MCF 10A (cell line): Measurements from ENCODE around the gene ALS2CL. TPM values are rescaled to one million over a fixed set of nuclear protein-coding genes. Genes with fewer than 3 reads are reported as not detected.

ENCODE experiments used
- BruUV-seq: library from RNA; stranded (reverse); fragments of 400-500 nt; replicated peaks from 2 replicates; lab custom pipeline; 2021; lab: Mats Ljungman, UMichigan
- CTCF ChIA-PET: fragments of 300-600 bp; sonication (Branson Sonifier 250); formaldehyde crosslinking; extraction: SDS; loops from one replicate; lab custom pipeline; 2021; ENCODE audit warnings: antibody characterized with exemption, inconsistent platforms; lab: Yijun Ruan, JAX
- POLR2A ChIA-PET: fragments of 300-600, 350-650 bp; sonication (Branson Sonifier 250); formaldehyde crosslinking; extraction: SDS; loops from one replicate; lab custom pipeline; 2020; ENCODE audit warnings: antibody characterized with exemption, inconsistent platforms; lab: Yijun Ruan, JAX
- DNase-seq: peaks from one replicate; pipeline ENCODE4 v3.0.0-alpha.2; 2018; ENCODE audit not compliant: unreplicated experiment
- H3K27ac Mint-ChIP-seq: one replicate; pipeline ENCODE4 v1.8.0; 2022; ENCODE audit warnings: mild to moderate bottlenecking, low read depth, mixed read lengths; ENCODE audit not compliant: unreplicated experiment
- H3K27me3 Mint-ChIP-seq: one replicate; pipeline ENCODE4 v1.8.0; 2022; ENCODE audit warnings: mixed read lengths; ENCODE audit not compliant: insufficient read depth, unreplicated experiment
- H3K36me3 Mint-ChIP-seq: one replicate; pipeline ENCODE4 v1.8.0; 2022; ENCODE audit warnings: mild to moderate bottlenecking, moderate library complexity, mixed read lengths; ENCODE audit not compliant: insufficient read depth, unreplicated experiment
- H3K4me1 Mint-ChIP-seq: one replicate; pipeline ENCODE4 v1.8.0; 2022; ENCODE audit warnings: mixed read lengths; ENCODE audit not compliant: insufficient read depth, unreplicated experiment
- H3K4me3 Mint-ChIP-seq: one replicate; pipeline ENCODE4 v1.8.0; 2022; ENCODE audit warnings: mild to moderate bottlenecking, moderate library complexity, mixed read lengths; ENCODE audit not compliant: unreplicated experiment
- H3K9me3 Mint-ChIP-seq: one replicate; pipeline ENCODE4 v1.8.0; 2022; ENCODE audit warnings: mixed read lengths; ENCODE audit not compliant: unreplicated experiment
- intact Hi-C: fragments of 100-400 bp; cut with micrococcal nuclease; formaldehyde crosslinking; loops from 2 replicates; pipeline ENCODE4 v1.14.1; 2022
- total RNA-seq: library from RNA; stranded (reverse); gene quantifications from 2 replicates; pipeline ENCODE4 v1.2.3, GENCODE V29; 2022
- TF ChIP-seq, protein P1 (sequence below): fragments of 200-600 bp; IDR thresholded peaks from one replicate; pipeline ENCODE4 v1.8.0; 2022; ENCODE audit warnings: antibody characterized with exemption, mild to moderate bottlenecking; ENCODE audit not compliant: unreplicated experiment

Gene ALS2CL
- total RNA-seq, 1 experiment from 2014 or later, result 95.5 TPM

DNA sequence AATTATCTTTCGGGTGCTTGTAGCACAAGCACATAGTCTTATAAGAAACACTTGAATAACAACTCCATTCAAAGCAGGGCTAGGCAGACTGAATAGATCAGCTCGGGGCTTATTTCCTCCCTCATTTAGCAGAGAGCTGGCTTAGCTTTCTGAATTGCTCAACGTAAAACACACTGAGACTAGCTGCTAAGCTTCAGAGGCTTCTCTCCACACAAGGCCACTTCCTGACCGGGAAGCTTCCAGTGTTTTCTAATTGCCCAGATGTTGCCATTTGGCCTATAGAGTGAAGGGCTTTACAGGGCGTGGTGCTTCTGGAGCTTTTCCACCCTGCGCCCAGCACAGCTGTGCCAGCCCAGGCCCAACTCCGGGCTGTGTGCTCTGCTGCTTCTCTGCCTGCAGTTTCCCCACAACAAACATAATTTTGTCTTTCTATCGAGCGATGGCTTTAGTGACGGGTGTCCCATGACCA, 64.5 kb downstream of the ALS2CL start:
- no peaks in the 10 kb centered on the region for H3K9me3 Mint-ChIP-seq
- H3K4me1 Mint-ChIP-seq, result no peaks in the 10 kb centered on the region
- no TSS peak for BruUV-seq
- intact Hi-C loops, result no loop called here
- TF ChIP-seq, protein P1, sequence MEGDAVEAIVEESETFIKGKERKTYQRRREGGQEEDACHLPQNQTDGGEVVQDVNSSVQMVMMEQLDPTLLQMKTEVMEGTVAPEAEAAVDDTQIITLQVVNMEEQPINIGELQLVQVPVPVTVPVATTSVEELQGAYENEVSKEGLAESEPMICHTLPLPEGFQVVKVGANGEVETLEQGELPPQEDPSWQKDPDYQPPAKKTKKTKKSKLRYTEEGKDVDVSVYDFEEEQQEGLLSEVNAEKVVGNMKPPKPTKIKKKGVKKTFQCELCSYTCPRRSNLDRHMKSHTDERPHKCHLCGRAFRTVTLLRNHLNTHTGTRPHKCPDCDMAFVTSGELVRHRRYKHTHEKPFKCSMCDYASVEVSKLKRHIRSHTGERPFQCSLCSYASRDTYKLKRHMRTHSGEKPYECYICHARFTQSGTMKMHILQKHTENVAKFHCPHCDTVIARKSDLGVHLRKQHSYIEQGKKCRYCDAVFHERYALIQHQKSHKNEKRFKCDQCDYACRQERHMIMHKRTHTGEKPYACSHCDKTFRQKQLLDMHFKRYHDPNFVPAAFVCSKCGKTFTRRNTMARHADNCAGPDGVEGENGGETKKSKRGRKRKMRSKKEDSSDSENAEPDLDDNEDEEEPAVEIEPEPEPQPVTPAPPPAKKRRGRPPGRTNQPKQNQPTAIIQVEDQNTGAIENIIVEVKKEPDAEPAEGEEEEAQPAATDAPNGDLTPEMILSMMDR, result no peak
- no peak for DNase-seq
- no peak overlapping the region for H3K4me3 Mint-ChIP-seq
- no peak overlapping the region for H3K27ac Mint-ChIP-seq
- ChIA-PET CTCF (interaction anchor here (0.6 to 4.5 kb wide), 12 partner anchors 13 to 813 kb away, joined by 3 to 46 read pairs (median 4); partner anchors contain the start of gene RTP3), POLR2A (interaction anchor here (0.7 kb wide), 1 partner anchor 223 kb away, joined by 3 read pairs; no protein-coding TSS in a partner anchor)
- H3K36me3 Mint-ChIP-seq, result no peaks in the 10 kb centered on the region
- H3K27me3 Mint-ChIP-seq, result peaks cover 5% of the 10 kb centered on the region

DNA sequence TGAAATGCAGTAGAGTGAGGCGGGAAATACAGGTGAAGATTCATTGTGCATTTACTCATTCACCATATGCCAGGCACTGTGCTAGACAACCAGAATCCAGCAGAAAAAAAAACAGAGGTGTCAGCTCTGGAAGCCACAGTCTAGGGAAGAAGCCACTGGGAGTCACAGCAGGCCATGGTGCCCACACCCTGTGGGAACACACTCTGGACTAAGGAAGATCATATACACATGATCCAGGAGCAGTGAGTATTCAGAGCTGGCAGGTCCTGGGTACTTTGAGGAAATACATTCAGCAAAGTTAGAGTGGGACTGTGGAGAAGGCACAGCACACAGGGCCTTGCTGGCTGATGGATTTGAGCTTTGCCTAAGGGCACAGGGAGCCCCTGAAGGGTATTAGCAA, 66.4 kb downstream of the ALS2CL start:
- Mint-ChIP-seq H3K36me3 (no peaks in the 10 kb centered on the region), H3K27me3 (peaks cover 23% of the 10 kb centered on the region), H3K4me1 (no peaks in the 10 kb centered on the region), H3K4me3 (no peak overlapping the region), H3K27ac (no peak overlapping the region), H3K9me3 (no peaks in the 10 kb centered on the region)
- ChIA-PET POLR2A (no interaction called here), CTCF (interaction anchor here (0.9 to 4.5 kb wide), 2 partner anchors 57 to 138 kb away, joined by 3 to 46 read pairs; no protein-coding TSS in a partner anchor)
- TF ChIP-seq, protein P1, result no peak
- intact Hi-C loops, result no loop called here
- no TSS peak for BruUV-seq
- DNase-seq, result no peak

- TF ChIP-seq, protein P1, result no peak
- ChIA-PET CTCF (interaction anchor here (0.7 to 2.0 kb wide), 2 partner anchors 14 to 137 kb away, joined by 7 to 15 read pairs; no protein-coding TSS in a partner anchor), POLR2A (interaction anchor here (0.7 to 1.5 kb wide), 2 partner anchors 12 to 101 kb away, joined by 5 read pairs; no protein-coding TSS in a partner anchor)
- Mint-ChIP-seq H3K27ac (no peak overlapping the region), H3K9me3 (no peaks in the 10 kb centered on the region), H3K27me3 (peaks cover 30% of the 10 kb centered on the region), H3K36me3 (no peaks in the 10 kb centered on the region), H3K4me3 (no peak overlapping the region), H3K4me1 (no peaks in the 10 kb centered on the region)
- intact Hi-C loops, result no loop called here
- DNase-seq, result no peak
- BruUV-seq, result no TSS peak
Measured at GRCh38 chr3:46626039-46626438, 67.4 kb downstream of the ALS2CL start.

DNA sequence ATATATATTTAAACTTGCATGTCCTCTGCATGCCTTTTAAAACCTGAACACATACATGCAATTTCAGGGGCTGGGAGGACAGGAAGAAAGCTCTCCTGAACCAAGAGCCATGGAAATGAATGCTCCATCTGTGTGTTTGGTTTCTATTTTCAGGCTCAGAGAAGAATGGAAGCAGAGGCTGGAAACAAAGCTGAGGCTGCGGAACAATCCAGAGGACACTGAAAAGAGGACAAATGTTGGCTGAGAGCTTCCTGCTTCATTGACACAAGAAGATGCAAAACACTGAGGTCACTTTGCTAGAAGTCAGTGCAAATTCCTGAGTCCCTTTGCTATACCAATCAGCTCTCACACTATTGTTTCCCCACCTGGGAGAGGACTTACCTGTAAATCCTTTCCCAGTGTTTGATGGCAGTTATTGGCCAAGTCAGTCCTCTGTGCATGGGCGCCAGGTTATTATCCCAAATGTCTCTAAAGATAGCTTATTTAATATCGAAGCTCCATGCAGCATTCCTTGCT, 68.4 kb downstream of the ALS2CL start:
- ChIA-PET POLR2A (interaction anchor here (0.6 to 1.5 kb wide), 3 partner anchors 11 to 752 kb away, joined by 3 to 5 read pairs (median 5); no protein-coding TSS in a partner anchor), CTCF (interaction anchor here (0.6 to 2.0 kb wide), 3 partner anchors 11 to 495 kb away, joined by 3 to 15 read pairs (median 3); no protein-coding TSS in a partner anchor)
- TF ChIP-seq, protein P1, result no peak
- Mint-ChIP-seq H3K4me1 (no peaks in the 10 kb centered on the region), H3K36me3 (no peaks in the 10 kb centered on the region), H3K27me3 (peaks cover 40% of the 10 kb centered on the region), H3K9me3 (no peaks in the 10 kb centered on the region), H3K4me3 (no peak overlapping the region), H3K27ac (no peak overlapping the region)
- intact Hi-C loops, result no loop called here
- no TSS peak for BruUV-seq
- no peak for DNase-seq
